Dermis microvascular lymphatic vessel endothelial cell (primary cell): ENCODE data around the gene TRIM7. TPM values are rescaled to one million over a fixed set of nuclear protein-coding genes. Genes with fewer than 3 reads are reported as not detected.
"Not testable (repeated sequence)": the region's sequence is repeated elsewhere in the genome, so short reads cannot be mapped to it uniquely, and the experiment has no call there.

ENCODE experiments used
- DNase-seq, 2 donors: peaks; one replicate each; pipeline versions ENCODE4 v3.0.0 to v3.0.0-alpha.2; 2010; ENCODE audit warnings: low read depth in 2 of 2
- total RNA-seq: library from RNA; depleted of rRNA; stranded (reverse); fragments of >200 nt; gene quantifications from 2 replicates; pipeline ENCODE4 v1.2.1, GENCODE V29; 2014

Gene TRIM7
- total RNA-seq, 1 donor from 2014 or later, result 7.6 TPM

GRCh38 chr5:181193656-181194055 is 11.3 kb downstream of the TRIM7 start:
- DNase-seq, result no peak

- no peak for DNase-seq
Observed at GRCh38 chr5:181192337-181193046, 12.5 kb downstream of the TRIM7 start.

GRCh38 chr5:181191526-181192336 is 13.3 kb downstream of the TRIM7 start:
- peak; percentile 85 to 96 for DNase-seq

- peak in 1 of 2 donors; percentile 62 for DNase-seq
Observed at GRCh38 chr5:181190711-181191525, 14.1 kb downstream of the TRIM7 start.

- DNase-seq, result no peak
Observed at GRCh38 chr5:181189962-181190710, 14.9 kb downstream of the TRIM7 start.

- peak in 1 of 2 donors; percentile 60 for DNase-seq
Observed at GRCh38 chr5:181189363-181189961, 15.5 kb downstream of the TRIM7 start.

- peak in 1 of 2 donors; percentile 75 for DNase-seq
Observed at GRCh38 chr5:181188700-181189362, 16.2 kb downstream of the TRIM7 start.

GRCh38 chr5:181187500-181188213 is 17.3 kb downstream of the TRIM7 start:
- peak; percentile 71 to 78 for DNase-seq

GRCh38 chr5:181186986-181187499 is 18.0 kb downstream of the TRIM7 start:
- DNase-seq, result no peak

GRCh38 chr5:181186022-181186421 is 19.0 kb downstream of the TRIM7 start:
- DNase-seq, result no peak

- no peak for DNase-seq
Observed at GRCh38 chr5:181185560-181185959, 19.4 kb downstream of the TRIM7 start.

GRCh38 chr5:181184845-181185216 is 20.2 kb downstream of the TRIM7 start:
- no peak for DNase-seq

- DNase-seq, result no peak
Observed at GRCh38 chr5:181182651-181183050, 22.3 kb downstream of the TRIM7 start.

GRCh38 chr5:181181650-181182565 is 23.1 kb downstream of the TRIM7 start:
- DNase-seq, result peak in 1 of 2 donors; percentile 77

GRCh38 chr5:181177559-181177958 is 27.4 kb downstream of the TRIM7 start:
- DNase-seq, result not testable (repeated sequence)

- no peak for DNase-seq
Observed at GRCh38 chr5:181176254-181176952, 28.6 kb downstream of the TRIM7 start.
